KMS-11 (cell line): ENCODE measurements around the gene IL1R2.

Experiments
- H2AFZ ChIP-seq: fragments of 200-600 bp; sonication (generic); 2 replicates; pipeline ENCODE4 v1.6.1; 2016; ENCODE audit warnings: antibody characterized with exemption, mixed run types, low read depth
- H3K27ac ChIP-seq: fragments of 200-600 bp; sonication (generic); 2 replicates; pipeline ENCODE4 v1.6.1; 2016; ENCODE audit warnings: mild to moderate bottlenecking, mixed run types
- H3K27me3 ChIP-seq: fragments of 200-600 bp; sonication (generic); 2 replicates; pipeline ENCODE4 v1.6.1; 2017; ENCODE audit warnings: mild to moderate bottlenecking, low read depth, mixed run types, moderate library complexity; ENCODE audit not compliant: insufficient read depth
- H3K36me3 ChIP-seq: fragments of 200-600 bp; sonication (generic); 2 replicates; pipeline ENCODE4 v1.6.1; 2017; ENCODE audit warnings: mild to moderate bottlenecking, mixed run types; ENCODE audit not compliant: insufficient read depth
- H3K4me1 ChIP-seq: fragments of 200-600 bp; sonication (generic); 2 replicates; pipeline ENCODE4 v1.6.1; 2016; ENCODE audit warnings: mild to moderate bottlenecking, low read depth, mixed run types; ENCODE audit not compliant: poor library complexity, severe bottlenecking
- H3K4me2 ChIP-seq: fragments of 200-600 bp; sonication (generic); 2 replicates; pipeline ENCODE4 v1.7.0; 2016; ENCODE audit warnings: mild to moderate bottlenecking, mixed run types
- H3K4me3 ChIP-seq: fragments of 200-600 bp; sonication (generic); IDR thresholded peaks from 2 replicates; pipeline ENCODE4 v1.6.1; 2017; ENCODE audit warnings: low read depth, low read length, mixed read lengths; ENCODE audit not compliant: insufficient read depth
- H3K79me2 ChIP-seq: fragments of 200-600 bp; sonication (generic); 2 replicates; pipeline ENCODE4 v1.6.1; 2016; ENCODE audit warnings: low read depth, mixed run types; ENCODE audit not compliant: insufficient read depth
- H3K9ac ChIP-seq: fragments of 200-600 bp; sonication (generic); 2 replicates; pipeline ENCODE4 v1.6.1; 2016; ENCODE audit warnings: mild to moderate bottlenecking, mixed run types
- H4K20me1 ChIP-seq: fragments of 200-600 bp; sonication (generic); 2 replicates; pipeline ENCODE4 v1.6.1; 2016; ENCODE audit warnings: mild to moderate bottlenecking, mixed run types; ENCODE audit not compliant: insufficient read depth
- CTCF ChIP-seq: fragments of 200-600 bp; sonication (generic); conservative IDR thresholded peaks from 2 replicates; pipeline ENCODE4 v1.6.1; 2017; ENCODE audit warnings: low read depth, mild to moderate bottlenecking, antibody characterized with exemption, low read length, moderate library complexity, mixed read lengths

Gene IL1R2

DNA sequence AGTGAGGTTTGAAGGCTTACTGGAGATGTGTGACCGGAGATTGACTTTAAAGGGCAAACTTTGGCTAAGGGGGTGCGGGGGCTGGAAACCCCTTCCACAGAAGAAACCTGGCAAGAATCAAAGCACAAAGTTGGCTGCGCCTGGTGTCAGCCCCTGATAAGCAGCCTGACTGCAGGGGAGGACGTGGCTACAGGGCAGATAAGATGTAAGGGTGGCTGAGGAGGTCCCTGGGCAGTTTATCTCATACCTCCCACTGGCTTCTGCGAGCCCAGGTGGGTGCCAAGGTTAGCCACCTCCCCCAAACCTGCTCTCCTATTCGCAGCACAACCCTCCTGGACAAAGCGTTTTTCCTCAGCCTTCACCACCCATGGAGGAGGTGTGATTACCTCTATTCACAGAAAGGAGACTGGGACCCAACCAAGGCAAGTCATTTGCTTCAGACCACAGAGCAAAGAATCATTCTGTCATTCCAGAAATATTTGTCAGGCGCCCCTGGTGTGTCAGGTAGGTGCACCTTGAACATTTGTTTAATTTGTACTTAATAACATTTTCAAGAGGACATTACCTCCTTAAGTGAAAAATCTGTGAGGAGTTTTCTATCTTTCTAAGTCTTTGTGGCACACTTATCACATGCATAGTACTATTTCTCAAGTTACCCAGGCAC, 77.7 kb downstream of the IL1R2 start:
- H3K4me1 ChIP-seq = no peaks in the 10 kb centered on the region
- no peak for TF ChIP-seq CTCF
- H3K36me3 ChIP-seq = no peaks in the 10 kb centered on the region
- no peak overlapping the region for H3K4me3 ChIP-seq
- H3K27ac ChIP-seq = no peak overlapping the region
- no peaks in the 10 kb centered on the region for H3K27me3 ChIP-seq
- no peaks in the 10 kb centered on the region for H3K79me2 ChIP-seq
- no peak overlapping the region for H3K9ac ChIP-seq
- no peak overlapping the region for H2AFZ ChIP-seq
- no peak overlapping the region for H3K4me2 ChIP-seq
- no peaks in the 10 kb centered on the region for H4K20me1 ChIP-seq

GRCh38 chr2:102070058-102070642, 78.4 kb downstream of the IL1R2 start:
- H3K9ac ChIP-seq = no peak overlapping the region
- H3K4me2 ChIP-seq = no peak overlapping the region
- no peaks in the 10 kb centered on the region for H3K79me2 ChIP-seq
- no peaks in the 10 kb centered on the region for H4K20me1 ChIP-seq
- H2AFZ ChIP-seq = no peak overlapping the region
- no peak for TF ChIP-seq CTCF
- H3K4me3 ChIP-seq = no peak overlapping the region
- no peaks in the 10 kb centered on the region for H3K4me1 ChIP-seq
- H3K27ac ChIP-seq = no peak overlapping the region
- no peaks in the 10 kb centered on the region for H3K36me3 ChIP-seq
- H3K27me3 ChIP-seq = no peaks in the 10 kb centered on the region

DNA sequence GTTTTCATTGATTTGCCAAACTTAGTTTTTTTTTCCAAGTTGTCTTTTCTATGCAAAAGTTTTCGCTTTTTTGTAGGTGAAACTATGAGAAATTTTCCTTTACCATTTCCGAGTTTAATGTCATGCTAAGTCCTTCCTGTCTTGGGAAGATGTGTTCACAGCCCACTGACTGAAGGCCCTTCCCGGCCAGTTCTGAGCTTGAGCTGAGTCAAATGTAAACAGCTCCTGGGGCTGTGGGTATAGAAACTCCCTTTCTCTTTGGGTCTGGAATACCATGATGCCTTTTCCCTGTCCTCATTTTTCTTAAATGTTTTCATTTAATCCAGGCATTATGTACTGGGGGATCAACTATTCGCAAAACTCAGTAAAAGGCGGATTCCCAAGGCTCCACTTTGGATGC, 81.0 kb downstream of the IL1R2 start:
- no peak overlapping the region for H2AFZ ChIP-seq
- no peak overlapping the region for H3K4me3 ChIP-seq
- H3K4me1 ChIP-seq = no peaks in the 10 kb centered on the region
- no peaks in the 10 kb centered on the region for H3K79me2 ChIP-seq
- H3K9ac ChIP-seq = no peak overlapping the region
- no peak for TF ChIP-seq CTCF
- no peaks in the 10 kb centered on the region for H3K27me3 ChIP-seq
- no peak overlapping the region for H3K4me2 ChIP-seq
- no peaks in the 10 kb centered on the region for H4K20me1 ChIP-seq
- no peaks in the 10 kb centered on the region for H3K36me3 ChIP-seq
- no peak overlapping the region for H3K27ac ChIP-seq

- Histone ChIP-seq H2AFZ (no peak overlapping the region), H3K9ac (no peak overlapping the region), H3K36me3 (no peaks in the 10 kb centered on the region), H3K27ac (no peak overlapping the region), H3K27me3 (no peaks in the 10 kb centered on the region), H3K4me2 (no peak overlapping the region), H3K4me3 (no peak overlapping the region), H3K79me2 (no peaks in the 10 kb centered on the region), H4K20me1 (no peaks in the 10 kb centered on the region), H3K4me1 (no peaks in the 10 kb centered on the region)
- no peak for TF ChIP-seq CTCF
These were observed 81.5 kb downstream of the IL1R2 start for GRCh38 chr2:102073168-102073724.
